SJSA1 (cell line): ENCODE measurements around the gene SYNRG. TPM values are rescaled to one million over a fixed set of nuclear protein-coding genes. Genes with fewer than 3 reads are reported as not detected.
A peak's percentile ranks its signal among the peaks of the same experiment; 100 is the strongest.
"Not testable (repeated sequence)": the region's sequence is repeated elsewhere in the genome, so short reads cannot be mapped to it uniquely, and the experiment has no call there.

Experiments
- DNase-seq, 2 experiments: peaks; one replicate each; pipeline ENCODE4 v3.0.0-alpha.2; 2015 to 2020; ENCODE audit warnings: low spot score in 2 of 2, low read depth in 1 of 2
- H3K27ac ChIP-seq: fragments of 250-450 bp; sonication (Bioruptor Pico); 2 replicates; pipeline ENCODE4 v1.5.1; 2020; ENCODE audit warnings: mild to moderate bottlenecking, moderate library complexity
- H3K27me3 ChIP-seq: fragments of 250-450 bp; sonication (Bioruptor Pico); replicated peaks from 2 replicates; pipeline ENCODE4 v1.5.1; 2020; ENCODE audit warnings: mild to moderate bottlenecking, moderate library complexity
- H3K36me3 ChIP-seq: fragments of 250-450 bp; sonication (Bioruptor Pico); 2 replicates; pipeline ENCODE4 v1.5.1; 2020; ENCODE audit warnings: mild to moderate bottlenecking
- H3K4me1 ChIP-seq: fragments of 250-450 bp; sonication (Bioruptor Pico); replicated peaks from 2 replicates; pipeline ENCODE4 v1.6.1; 2021; ENCODE audit warnings: mild to moderate bottlenecking
- H3K4me3 ChIP-seq: fragments of 250-450 bp; sonication (Bioruptor Pico); 2 replicates; pipeline ENCODE4 v1.5.1; 2020; ENCODE audit warnings: mild to moderate bottlenecking
- H3K9me3 ChIP-seq: fragments of 250-450 bp; sonication (Bioruptor Pico); replicated peaks from 2 replicates; pipeline ENCODE4 v1.5.1; 2020; ENCODE audit warnings: mild to moderate bottlenecking
- total RNA-seq: library from RNA; depleted of rRNA; stranded (reverse); fragments of >200 nt; shearing (Covaris generic); gene quantifications from 2 replicates; pipeline ENCODE4 v1.2.3, GENCODE V29; 2014

SYNRG gene
- total RNA-seq, 1 experiment from 2014 or later, result 7.1 TPM

GRCh38 chr17:37614823-37615222 lies 5.6 kb upstream of the SYNRG start:
- H3K9me3 ChIP-seq, result no peaks in the 10 kb centered on the region
- peaks cover 67% of the 10 kb centered on the region for H3K36me3 ChIP-seq
- H3K27ac ChIP-seq, result peak overlapping the region; percentile 65
- H3K4me3 ChIP-seq, result no peak overlapping the region
- DNase-seq, result no peak
- peaks cover 8% of the 10 kb centered on the region for H3K4me1 ChIP-seq
- H3K27me3 ChIP-seq, result no peaks in the 10 kb centered on the region

DNA sequence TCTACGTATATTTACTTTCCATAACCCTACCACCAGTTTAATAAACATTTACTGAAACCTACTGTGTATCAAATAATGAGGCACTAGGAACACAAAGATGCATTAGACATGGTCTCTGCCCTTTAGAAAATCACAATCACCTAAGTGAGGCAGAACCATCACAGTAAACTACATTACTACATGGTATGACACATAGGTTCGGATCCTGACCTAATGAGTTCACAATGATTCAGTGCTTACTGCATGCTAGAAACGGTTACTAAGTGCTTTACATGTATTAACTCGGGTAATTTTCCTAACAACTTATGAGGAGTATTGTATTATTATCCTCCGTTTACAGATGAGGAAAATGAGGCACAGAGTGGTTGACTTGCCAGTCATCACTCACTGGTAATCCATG lies 5.2 kb upstream of the SYNRG start:
- peaks cover 63% of the 10 kb centered on the region for H3K36me3 ChIP-seq
- peak in 1 of 2 experiments; percentile 4 for DNase-seq
- H3K4me1 ChIP-seq, result peaks cover 12% of the 10 kb centered on the region
- H3K27ac ChIP-seq, result peak overlapping the region; percentile 65
- H3K27me3 ChIP-seq, result no peaks in the 10 kb centered on the region
- no peak overlapping the region for H3K4me3 ChIP-seq
- H3K9me3 ChIP-seq, result no peaks in the 10 kb centered on the region

DNA sequence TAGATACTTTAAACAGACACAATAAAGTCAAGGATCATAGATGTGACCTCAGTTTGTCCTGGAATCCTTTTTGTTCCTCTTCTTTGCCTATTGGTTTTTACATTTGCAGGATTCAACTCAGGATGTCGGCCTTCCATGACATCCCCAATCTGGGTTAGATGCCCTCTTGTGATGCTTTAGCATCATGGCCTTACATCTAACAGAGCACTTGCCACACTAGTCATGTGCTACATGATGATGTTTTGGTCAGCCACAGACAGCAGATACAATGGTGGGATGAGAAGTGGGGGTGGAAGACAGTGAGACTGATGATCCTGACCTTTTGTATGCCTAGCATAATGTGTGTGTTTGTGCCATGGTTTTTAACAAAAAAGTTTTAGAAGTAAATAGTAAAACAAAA lies 1.8 kb upstream of the SYNRG start:
- no peaks in the 10 kb centered on the region for H3K27me3 ChIP-seq
- no peak overlapping the region for H3K4me3 ChIP-seq
- no peaks in the 10 kb centered on the region for H3K9me3 ChIP-seq
- peaks cover 44% of the 10 kb centered on the region for H3K36me3 ChIP-seq
- DNase-seq, result no peak
- H3K27ac ChIP-seq, result no peak overlapping the region
- H3K4me1 ChIP-seq, result peaks cover 20% of the 10 kb centered on the region

- H3K9me3 ChIP-seq, DNase-seq, H3K27me3 ChIP-seq: not testable (repeated sequence)
- H3K4me1 ChIP-seq, result peaks cover 20% of the 10 kb centered on the region
- peak overlapping the region; percentile 82 for H3K4me3 ChIP-seq
- peaks cover 38% of the 10 kb centered on the region for H3K36me3 ChIP-seq
- H3K27ac ChIP-seq, result peak overlapping the region; percentile 80
Observed at GRCh38 chr17:37610041-37610420, 813 bp upstream of the SYNRG start.

GRCh38 chr17:37608351-37609169 lies 658 bp downstream of the SYNRG start:
- peak overlapping the region; percentile 55 for H3K27ac ChIP-seq
- peaks cover 33% of the 10 kb centered on the region for H3K36me3 ChIP-seq
- peaks cover 14% of the 10 kb centered on the region for H3K4me1 ChIP-seq
- peak overlapping the region; percentile 82 for H3K4me3 ChIP-seq
- 0 out of 2 replicates have a peak, but pooled peaks cover 2% of the 10 kb centered on the region for H3K9me3 ChIP-seq
- H3K27me3 ChIP-seq, result no peaks in the 10 kb centered on the region
- peak; percentile 33 to 45 for DNase-seq

GRCh38 chr17:37607637-37608331 lies 1.4 kb downstream of the SYNRG start:
- DNase-seq, result no peak
- no peak overlapping the region for H3K27ac ChIP-seq
- peak overlapping the region; percentile 82 for H3K4me3 ChIP-seq
- peaks cover 14% of the 10 kb centered on the region for H3K4me1 ChIP-seq
- no peaks in the 10 kb centered on the region for H3K27me3 ChIP-seq
- H3K9me3 ChIP-seq, result 0 out of 2 replicates have a peak, but pooled peaks cover 2% of the 10 kb centered on the region
- H3K36me3 ChIP-seq, result peaks cover 29% of the 10 kb centered on the region

- H3K36me3 ChIP-seq, result peaks cover 23% of the 10 kb centered on the region
- H3K27me3 ChIP-seq, result no peaks in the 10 kb centered on the region
- no peak overlapping the region for H3K27ac ChIP-seq
- H3K4me3 ChIP-seq, result no peak overlapping the region
- peaks cover 14% of the 10 kb centered on the region for H3K4me1 ChIP-seq
- DNase-seq, result no peak
- H3K9me3 ChIP-seq, result 0 out of 2 replicates have a peak, but pooled peaks cover 2% of the 10 kb centered on the region
Observed at GRCh38 chr17:37605813-37606505, 3.3 kb downstream of the SYNRG start.

- Histone ChIP-seq H3K4me3 (no peak overlapping the region), H3K36me3 (peaks cover 23% of the 10 kb centered on the region), H3K4me1 (peaks cover 14% of the 10 kb centered on the region), H3K27me3 (no peaks in the 10 kb centered on the region), H3K27ac (no peak overlapping the region), H3K9me3 (0 out of 2 replicates have a peak, but pooled peaks cover 2% of the 10 kb centered on the region)
- no peak for DNase-seq
Observed at GRCh38 chr17:37605081-37605480, 4.1 kb downstream of the SYNRG start.

DNA sequence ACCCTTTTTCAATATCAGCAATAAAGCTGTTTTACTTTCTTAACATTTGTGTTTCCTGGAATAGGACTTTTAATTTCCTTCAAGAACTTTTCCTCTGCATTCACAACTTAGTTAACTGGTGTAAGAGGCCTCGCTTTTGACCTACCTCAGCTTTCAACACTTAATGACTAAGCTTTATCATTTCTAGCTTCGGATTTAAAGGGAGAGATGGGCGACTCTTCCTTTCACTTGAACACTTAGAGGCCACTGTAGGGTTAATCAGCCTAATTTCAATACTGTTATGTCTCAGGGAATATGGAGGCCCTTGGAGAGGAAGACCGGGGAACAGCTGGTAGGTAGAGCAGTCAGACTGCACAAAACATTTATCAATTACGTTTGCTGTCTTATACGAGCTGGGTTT lies 4.7 kb downstream of the SYNRG start:
- Histone ChIP-seq H3K36me3 (peaks cover 23% of the 10 kb centered on the region), H3K4me3 (no peak overlapping the region), H3K4me1 (peaks cover 9% of the 10 kb centered on the region), H3K27ac (no peak overlapping the region), H3K27me3 (no peaks in the 10 kb centered on the region), H3K9me3 (0 out of 2 replicates have a peak, but pooled peaks cover 2% of the 10 kb centered on the region)
- DNase-seq, result no peak

DNA sequence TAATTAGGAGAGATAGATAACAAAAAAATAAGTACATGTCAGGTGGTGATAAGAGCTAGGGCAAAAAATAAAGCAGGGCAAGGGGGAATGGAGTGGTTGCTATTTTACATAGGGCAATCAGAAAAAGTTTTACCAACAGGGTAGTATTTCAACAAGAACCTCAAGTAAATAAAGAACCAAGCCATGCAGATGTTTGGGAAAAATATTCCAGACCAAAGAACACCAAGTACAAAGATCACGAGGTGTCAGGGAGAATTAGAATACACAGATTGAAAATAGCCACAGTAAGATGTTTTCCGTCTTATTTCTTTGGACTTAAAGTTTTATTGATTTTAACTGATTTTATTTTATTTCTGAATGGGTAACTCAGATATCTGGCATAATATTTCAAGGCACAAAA lies 11.1 kb downstream of the SYNRG start:
- peaks cover 47% of the 10 kb centered on the region for H3K36me3 ChIP-seq
- no peaks in the 10 kb centered on the region for H3K4me1 ChIP-seq
- no peaks in the 10 kb centered on the region for H3K27me3 ChIP-seq
- no peak overlapping the region for H3K4me3 ChIP-seq
- DNase-seq, result no peak
- H3K9me3 ChIP-seq, result no peaks in the 10 kb centered on the region
- H3K27ac ChIP-seq, result no peak overlapping the region

DNA sequence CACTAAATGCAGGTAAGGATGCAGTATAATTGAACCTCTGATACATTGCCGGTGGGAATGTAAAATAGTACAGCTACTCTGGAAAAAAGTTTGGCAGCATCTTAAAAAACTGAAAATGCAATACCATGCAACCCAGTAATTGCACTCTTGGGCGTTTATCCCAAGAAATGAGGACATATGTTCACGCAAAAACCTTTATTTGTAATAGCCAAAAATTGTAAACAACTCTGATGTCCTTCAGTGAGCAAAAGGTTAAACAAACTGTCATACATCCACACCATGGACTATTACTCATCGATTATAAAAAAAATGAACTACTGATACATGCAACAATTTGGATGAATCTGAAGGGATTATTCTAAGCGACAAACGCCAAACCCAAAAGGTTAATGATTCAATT lies 16.9 kb downstream of the SYNRG start:
- Histone ChIP-seq H3K36me3 (peaks cover 46% of the 10 kb centered on the region), H3K27ac (no peak overlapping the region), H3K4me3 (no peak overlapping the region), H3K27me3 (no peaks in the 10 kb centered on the region), H3K9me3 (no peaks in the 10 kb centered on the region), H3K4me1 (no peaks in the 10 kb centered on the region)
- DNase-seq, result no peak

- no peaks in the 10 kb centered on the region for H3K4me1 ChIP-seq
- no peak for DNase-seq
- H3K9me3 ChIP-seq, result no peaks in the 10 kb centered on the region
- H3K4me3 ChIP-seq, result no peak overlapping the region
- peaks cover 52% of the 10 kb centered on the region for H3K36me3 ChIP-seq
- no peak overlapping the region for H3K27ac ChIP-seq
- no peaks in the 10 kb centered on the region for H3K27me3 ChIP-seq
Observed at GRCh38 chr17:37585066-37585465, 24.2 kb downstream of the SYNRG start.

DNA sequence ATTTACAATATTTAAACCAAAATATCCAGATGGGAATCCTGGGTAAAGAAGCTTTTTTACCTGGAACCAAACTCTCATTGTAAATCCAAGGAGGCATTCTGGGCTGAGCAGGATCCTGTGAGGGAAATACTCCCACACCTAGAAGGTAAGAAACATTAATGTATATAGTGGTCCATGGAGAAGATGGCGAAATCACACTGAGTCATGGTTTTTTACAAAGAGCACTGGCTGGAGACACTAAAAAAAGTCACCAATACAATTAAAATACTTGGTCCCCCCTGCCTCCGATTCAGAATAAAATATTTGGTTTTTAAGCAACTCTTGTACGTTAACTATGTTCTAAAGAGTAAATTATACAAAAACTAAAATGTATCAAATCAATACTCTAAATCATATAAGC lies 32.9 kb downstream of the SYNRG start:
- Histone ChIP-seq H3K9me3 (no peaks in the 10 kb centered on the region), H3K4me3 (no peak overlapping the region), H3K27ac (no peak overlapping the region), H3K27me3 (no peaks in the 10 kb centered on the region), H3K36me3 (peaks cover 52% of the 10 kb centered on the region), H3K4me1 (no peaks in the 10 kb centered on the region)
- no peak for DNase-seq

DNA sequence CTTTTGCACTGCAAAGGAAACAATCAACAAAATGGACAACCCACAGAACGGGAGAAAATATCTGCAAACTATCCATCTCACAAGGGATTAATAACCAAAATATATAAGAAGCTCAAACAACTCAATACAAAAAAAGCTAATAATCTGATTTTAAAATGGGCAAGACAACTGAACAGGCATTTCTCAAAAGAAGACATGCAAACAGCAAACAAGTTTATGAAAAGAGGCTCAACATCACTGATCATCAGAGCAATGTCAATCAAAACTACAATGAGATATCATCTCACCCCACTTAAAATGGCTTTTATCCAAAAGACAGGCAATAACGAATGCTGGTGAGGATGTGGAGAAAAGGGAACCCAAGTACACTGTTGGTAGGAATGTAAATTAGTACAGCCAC lies 34.8 kb downstream of the SYNRG start:
- H3K9me3 ChIP-seq, result no peaks in the 10 kb centered on the region
- no peak for DNase-seq

More for the DNA sequence above, 34.8 kb downstream of the SYNRG start:
- no peak overlapping the region for H3K4me3 ChIP-seq
- H3K27ac ChIP-seq, result no peak overlapping the region
- no peaks in the 10 kb centered on the region for H3K27me3 ChIP-seq
- H3K36me3 ChIP-seq, result peaks cover 56% of the 10 kb centered on the region
- no peaks in the 10 kb centered on the region for H3K4me1 ChIP-seq
